GM19395 (cell line): ENCODE results near the gene GRK3.

Experiments used
- ATAC-seq: cut with Tn5 transposase; IDR thresholded peaks from one replicate; pipeline ENCODE4 v1.9.1; 2021; ENCODE audit warnings: mild to moderate bottlenecking, moderate library complexity; ENCODE audit not compliant: unreplicated experiment

GRK3 gene

DNA sequence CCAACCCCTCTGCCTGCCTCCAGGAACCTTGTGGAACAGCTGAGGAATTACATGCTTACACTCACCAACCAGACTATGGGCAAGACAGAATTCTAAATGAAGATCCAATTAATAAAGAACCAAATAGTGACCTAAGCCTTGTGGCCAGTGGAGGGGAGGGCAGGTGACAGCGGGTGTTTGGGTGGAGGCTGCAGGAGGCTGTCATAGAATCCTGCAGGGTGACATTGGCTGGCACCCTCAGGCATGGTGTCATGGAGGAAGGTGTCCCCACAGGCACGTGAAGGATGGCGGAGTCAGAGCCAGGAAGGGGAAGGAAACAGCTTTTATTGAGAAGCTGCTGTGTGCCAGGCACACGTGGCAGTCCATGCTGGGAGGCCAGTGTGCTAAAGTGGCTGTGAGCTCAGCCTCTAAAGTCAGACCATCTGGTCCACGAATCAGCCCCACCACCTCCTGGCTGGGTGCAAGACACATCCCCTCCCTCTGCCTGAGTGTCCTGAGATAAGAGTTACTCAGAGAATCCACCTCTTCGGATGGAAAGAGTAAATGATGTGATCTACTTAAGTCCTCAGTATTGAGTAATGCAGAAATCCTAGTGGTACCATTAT lies 186.2 kb downstream of the GRK3 start:
- no peak for ATAC-seq

GRCh38 chr22:25751174-25751581 lies 186.7 kb downstream of the GRK3 start:
- ATAC-seq, result no peak

DNA sequence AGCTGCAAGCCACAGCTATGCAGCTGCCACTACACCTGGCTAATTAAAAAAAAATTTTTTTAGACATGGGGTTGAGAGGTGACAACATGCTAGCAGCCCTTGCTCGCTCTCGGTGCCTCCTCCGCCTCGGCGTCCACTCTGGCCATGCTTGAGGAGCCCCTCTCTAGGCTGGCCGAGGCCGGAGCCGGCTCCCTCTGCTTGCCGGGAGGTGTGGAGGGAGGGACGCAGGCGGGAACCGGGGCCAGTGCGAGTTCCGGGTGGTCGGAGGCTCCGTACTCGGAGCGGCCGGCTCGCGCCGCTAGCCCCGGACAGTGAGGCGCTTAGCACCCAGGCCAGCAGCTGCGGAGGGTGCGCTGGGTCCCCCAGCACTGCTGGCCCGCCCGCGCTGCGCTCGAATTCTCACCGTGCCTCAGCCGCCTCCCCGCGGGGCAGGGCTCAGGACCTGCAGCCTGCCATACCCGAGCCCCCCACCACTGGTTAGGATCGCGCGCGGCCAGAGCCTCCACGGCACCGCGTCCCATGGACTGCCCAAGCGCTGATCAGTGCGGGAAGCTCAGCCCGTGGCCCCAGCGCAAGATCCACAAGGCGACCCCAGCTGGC lies 188.2 kb downstream of the GRK3 start:
- no peak for ATAC-seq

GRCh38 chr22:25753252-25753651 lies 188.8 kb downstream of the GRK3 start:
- no peak for ATAC-seq

GRCh38 chr22:25754527-25755202 lies 190.2 kb downstream of the GRK3 start:
- no peak for ATAC-seq

GRCh38 chr22:25757686-25758085 lies 193.2 kb downstream of the GRK3 start:
- no peak for ATAC-seq

- no peak for ATAC-seq
These were observed 193.8 kb downstream of the GRK3 start for GRCh38 chr22:25758316-25758715.

DNA sequence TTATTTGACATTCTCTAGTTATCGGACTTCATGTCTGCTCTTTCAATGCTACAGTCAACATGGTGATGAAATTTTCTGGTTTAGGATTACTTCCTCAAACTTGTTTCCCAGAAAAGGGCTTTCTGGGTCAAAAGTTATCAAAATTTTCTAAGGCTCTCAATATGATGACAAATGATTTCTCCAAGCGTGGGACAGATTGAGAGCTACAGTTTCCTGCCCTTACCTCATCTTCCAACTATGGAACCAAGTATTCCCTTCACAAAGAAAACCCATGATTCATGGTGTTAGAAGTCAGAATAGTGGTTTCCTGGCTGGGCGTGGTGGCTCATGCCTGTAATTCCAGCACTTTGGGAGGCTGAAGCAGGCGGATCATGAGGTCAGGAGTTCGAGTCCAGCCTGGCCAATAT lies 195.4 kb downstream of the GRK3 start:
- ATAC-seq, result no peak

- ATAC-seq, result no peak
These were observed 195.8 kb downstream of the GRK3 start for GRCh38 chr22:25760294-25760693.

DNA sequence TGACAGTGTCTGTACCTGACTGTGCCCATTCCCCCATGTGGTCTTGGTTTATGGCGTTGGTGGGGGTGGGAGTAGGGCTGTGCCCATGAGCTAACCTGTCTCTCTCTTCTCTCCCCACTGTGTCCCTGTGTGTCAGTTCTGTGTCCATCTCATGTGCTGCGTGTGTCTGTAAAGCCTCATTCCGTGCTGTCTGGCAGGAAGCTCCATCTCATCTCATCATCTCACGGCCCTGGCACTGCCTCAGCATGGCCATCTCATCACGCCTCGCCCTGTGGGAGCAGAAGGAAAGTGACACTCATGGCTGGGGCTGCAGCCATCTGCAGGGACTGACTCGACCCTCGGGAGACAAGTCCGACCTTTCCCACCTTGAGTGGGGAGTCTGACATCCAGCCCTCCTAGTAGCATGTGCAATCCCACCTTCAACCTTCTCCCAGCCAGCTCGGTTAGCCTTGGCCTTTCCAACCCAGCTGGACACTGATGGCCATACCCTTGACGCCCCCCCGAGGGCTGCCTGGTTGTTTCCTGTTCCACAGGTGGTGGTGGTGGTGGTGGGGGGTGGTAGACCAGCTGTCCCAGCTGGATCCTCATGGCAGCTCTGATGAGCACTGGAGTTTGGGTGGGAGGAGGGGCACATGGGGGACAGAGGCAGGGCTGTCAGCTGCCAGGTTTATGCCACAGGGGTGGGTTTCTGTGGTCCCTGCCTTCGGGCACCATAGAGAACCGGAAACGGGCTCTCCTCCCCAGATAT lies 196.5 kb downstream of the GRK3 start:
- ATAC-seq, result no peak

GRCh38 chr22:25762147-25762546 lies 197.7 kb downstream of the GRK3 start:
- no peak for ATAC-seq

DNA sequence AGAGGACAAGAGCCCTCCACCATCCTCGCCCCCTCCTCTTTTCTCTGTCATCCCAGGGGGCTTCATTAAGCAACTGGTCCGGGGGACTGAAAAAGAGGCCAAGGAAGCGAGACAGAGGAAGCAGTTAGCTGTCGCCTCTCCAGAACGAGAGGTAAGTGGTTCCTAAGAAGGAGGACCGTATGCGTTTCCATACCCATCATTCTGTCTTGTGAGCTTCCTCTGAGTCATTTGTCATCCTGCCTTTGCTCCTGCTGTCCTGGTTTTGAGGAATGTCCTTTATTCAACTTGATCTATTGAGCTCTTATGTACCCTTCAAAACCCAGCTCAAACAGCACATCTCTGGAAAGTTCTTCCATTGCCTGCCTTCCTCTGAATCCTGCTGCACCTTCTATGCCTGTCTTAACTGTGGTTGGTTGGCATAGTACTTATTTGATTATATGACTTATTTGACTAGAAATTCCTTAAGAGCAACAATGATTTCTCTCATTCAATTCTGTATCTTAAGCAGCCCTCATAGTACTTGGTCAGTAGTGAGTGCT lies 198.8 kb downstream of the GRK3 start:
- ATAC-seq, result no peak

GRCh38 chr22:25764270-25765015 lies 200.0 kb downstream of the GRK3 start:
- ATAC-seq, result no peak

DNA sequence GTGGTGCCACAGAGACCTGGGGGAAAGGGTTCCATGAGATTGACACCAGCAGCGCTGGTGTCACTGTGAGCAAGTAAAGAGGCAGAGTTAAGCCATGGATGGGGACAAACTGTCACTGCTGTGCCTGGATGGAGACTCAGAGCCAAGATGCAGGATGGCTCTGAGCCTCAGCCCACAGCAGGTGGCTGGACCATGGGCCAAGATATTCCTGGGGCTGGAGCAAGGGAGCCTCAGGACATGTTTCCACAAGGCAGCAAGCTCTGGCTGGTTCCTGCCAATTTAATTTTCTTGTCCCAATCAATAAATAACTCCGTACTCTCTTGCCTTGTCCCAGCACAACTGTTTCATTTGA lies 200.5 kb downstream of the GRK3 start:
- ATAC-seq, result no peak

DNA sequence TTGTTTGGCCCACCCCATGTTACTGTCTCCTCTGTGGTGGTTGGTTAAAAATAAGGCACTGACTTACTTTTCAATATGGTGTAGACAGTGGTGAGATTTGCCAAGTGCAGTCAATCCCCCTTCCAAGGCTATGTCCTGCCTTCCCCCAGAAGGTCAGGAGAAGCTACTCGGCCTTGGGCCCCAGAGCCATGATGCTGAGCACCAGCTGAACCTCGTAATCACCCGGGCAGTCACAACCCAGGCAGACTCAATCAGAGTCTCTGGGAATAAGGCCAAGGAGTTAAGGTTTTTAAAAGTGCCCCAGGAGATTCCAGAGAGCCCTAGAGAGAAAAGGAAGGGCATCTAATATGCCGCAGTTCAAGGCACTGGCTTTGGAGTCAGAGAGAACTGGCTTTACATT lies 201.3 kb downstream of the GRK3 start:
- ATAC-seq, result no peak

GRCh38 chr22:25766418-25766817 lies 201.9 kb downstream of the GRK3 start:
- no peak for ATAC-seq

DNA sequence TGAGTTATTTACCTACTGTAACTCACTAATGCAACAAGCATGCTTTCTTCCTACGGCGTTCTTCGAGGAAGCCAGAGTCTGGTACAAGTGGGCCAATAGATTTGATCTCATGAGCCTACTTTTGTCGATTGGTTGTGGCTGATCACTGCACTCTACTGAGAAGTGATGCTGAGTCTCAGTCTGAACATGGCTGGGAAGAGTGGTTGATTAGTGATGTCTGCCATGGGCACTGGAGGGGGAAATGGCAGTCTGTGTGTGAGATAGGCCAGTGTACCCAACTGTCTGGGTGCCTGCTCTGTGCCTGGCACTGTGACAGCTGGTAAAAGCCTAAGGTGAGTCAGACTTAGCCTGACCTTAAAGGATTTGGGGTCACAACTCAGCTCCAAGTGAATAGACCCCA lies 205.9 kb downstream of the GRK3 start:
- no peak for ATAC-seq

- no peak for ATAC-seq
These were observed 207.8 kb downstream of the GRK3 start for GRCh38 chr22:25772288-25772687.

GRCh38 chr22:25774575-25775026 lies 210.1 kb downstream of the GRK3 start:
- no peak for ATAC-seq

GRCh38 chr22:25775531-25775930 lies 211.1 kb downstream of the GRK3 start:
- ATAC-seq, result no peak

DNA sequence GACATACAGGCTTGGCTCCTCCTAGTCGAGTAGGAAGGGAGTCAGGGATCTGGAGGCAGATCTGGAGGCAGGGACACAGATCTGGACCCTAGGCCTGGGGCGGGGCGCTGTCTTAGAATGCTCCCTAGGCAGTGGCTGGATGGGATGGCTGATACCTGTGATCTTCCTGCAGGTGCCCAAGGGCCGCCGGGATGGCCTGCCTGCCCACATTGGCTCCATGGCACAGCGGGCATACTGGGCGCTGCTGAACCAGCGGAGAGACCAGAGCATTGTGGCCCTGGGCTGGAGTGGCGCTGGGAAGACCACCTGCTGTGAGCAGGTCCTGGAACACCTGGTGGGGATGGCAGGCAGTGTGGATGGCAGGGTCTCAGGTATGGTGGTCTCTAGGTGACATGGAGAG lies 212.9 kb downstream of the GRK3 start:
- no peak for ATAC-seq
